ENCODE results near the gene SNRPA.
A peak's percentile ranks its signal among the peaks of the same experiment; 100 is the strongest.

The SNRPA gene

GRCh38 chr19:40741527-40742390, 9.2 kb upstream of the SNRPA start:
- no peaks in the 10 kb centered on the region for H3K9me3 Mint-ChIP-seq
- no peak overlapping the region for H3K4me3 Mint-ChIP-seq
- H3K4me1 Mint-ChIP-seq = no peaks in the 10 kb centered on the region
- no peak for TF ChIP-seq CTCF (IDR thresholded peaks at IDR 0.05; ENCODE audit: unreplicated experiment in 3 of 3)
- peak overlapping the region in 2 of 3 experiments; percentile 38 to 43 for H3K27ac Mint-ChIP-seq
- H3K36me3 Mint-ChIP-seq (ENCODE audit: low read depth) = peaks cover 13% of the 10 kb centered on the region
- H3K27me3 Mint-ChIP-seq (ENCODE audit: low read depth) = no peaks in the 10 kb centered on the region

GRCh38 chr19:40742477-40742876, 8.5 kb upstream of the SNRPA start:
- Mint-ChIP-seq H3K9me3 (no peaks in the 10 kb centered on the region), H3K4me1 (no peaks in the 10 kb centered on the region), H3K27me3 (ENCODE audit: low read depth) (no peaks in the 10 kb centered on the region), H3K36me3 (ENCODE audit: low read depth) (peaks cover 8% of the 10 kb centered on the region), H3K4me3 (no peak overlapping the region), H3K27ac (no peak overlapping the region)
- no peak for TF ChIP-seq CTCF (IDR thresholded peaks at IDR 0.05; ENCODE audit: unreplicated experiment in 3 of 3)

DNA sequence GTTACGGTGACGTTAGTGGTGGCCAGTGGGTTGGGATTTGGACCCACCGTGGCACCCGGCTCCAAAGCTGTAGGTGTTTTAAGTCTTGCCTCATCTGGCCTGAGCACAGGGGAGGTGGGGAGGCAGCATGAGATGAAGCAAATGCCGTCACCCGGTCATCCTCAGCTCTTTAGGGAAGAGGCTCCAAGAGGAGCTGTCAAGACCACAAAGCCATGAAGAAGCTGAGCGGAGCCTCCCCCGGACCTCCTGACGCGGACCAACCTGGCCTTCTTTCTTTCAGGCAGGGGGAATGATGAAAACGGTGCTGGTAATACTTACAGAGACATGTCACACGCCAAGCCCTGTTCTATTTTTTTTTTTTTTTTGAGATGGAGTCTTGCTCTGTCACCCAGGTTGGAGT, 8.1 kb upstream of the SNRPA start:
- no peaks in the 10 kb centered on the region for H3K9me3 Mint-ChIP-seq
- no peak overlapping the region for H3K4me3 Mint-ChIP-seq
- no peak for TF ChIP-seq CTCF (IDR thresholded peaks at IDR 0.05; ENCODE audit: unreplicated experiment in 3 of 3)
- no peaks in the 10 kb centered on the region for H3K4me1 Mint-ChIP-seq
- no peaks in the 10 kb centered on the region for H3K27me3 Mint-ChIP-seq (ENCODE audit: low read depth)
- H3K27ac Mint-ChIP-seq = no peak overlapping the region
- peaks cover 5% of the 10 kb centered on the region for H3K36me3 Mint-ChIP-seq (ENCODE audit: low read depth)

GRCh38 chr19:40743926-40744325, 7.1 kb upstream of the SNRPA start:
- Mint-ChIP-seq H3K36me3 (ENCODE audit: low read depth) (peaks cover under 1% of the 10 kb centered on the region), H3K27me3 (ENCODE audit: low read depth) (no peaks in the 10 kb centered on the region), H3K4me3 (no peak overlapping the region), H3K4me1 (peaks cover 5% of the 10 kb centered on the region), H3K27ac (no peak overlapping the region), H3K9me3 (no peaks in the 10 kb centered on the region)
- no peak for TF ChIP-seq CTCF (IDR thresholded peaks at IDR 0.05; ENCODE audit: unreplicated experiment in 3 of 3)

DNA sequence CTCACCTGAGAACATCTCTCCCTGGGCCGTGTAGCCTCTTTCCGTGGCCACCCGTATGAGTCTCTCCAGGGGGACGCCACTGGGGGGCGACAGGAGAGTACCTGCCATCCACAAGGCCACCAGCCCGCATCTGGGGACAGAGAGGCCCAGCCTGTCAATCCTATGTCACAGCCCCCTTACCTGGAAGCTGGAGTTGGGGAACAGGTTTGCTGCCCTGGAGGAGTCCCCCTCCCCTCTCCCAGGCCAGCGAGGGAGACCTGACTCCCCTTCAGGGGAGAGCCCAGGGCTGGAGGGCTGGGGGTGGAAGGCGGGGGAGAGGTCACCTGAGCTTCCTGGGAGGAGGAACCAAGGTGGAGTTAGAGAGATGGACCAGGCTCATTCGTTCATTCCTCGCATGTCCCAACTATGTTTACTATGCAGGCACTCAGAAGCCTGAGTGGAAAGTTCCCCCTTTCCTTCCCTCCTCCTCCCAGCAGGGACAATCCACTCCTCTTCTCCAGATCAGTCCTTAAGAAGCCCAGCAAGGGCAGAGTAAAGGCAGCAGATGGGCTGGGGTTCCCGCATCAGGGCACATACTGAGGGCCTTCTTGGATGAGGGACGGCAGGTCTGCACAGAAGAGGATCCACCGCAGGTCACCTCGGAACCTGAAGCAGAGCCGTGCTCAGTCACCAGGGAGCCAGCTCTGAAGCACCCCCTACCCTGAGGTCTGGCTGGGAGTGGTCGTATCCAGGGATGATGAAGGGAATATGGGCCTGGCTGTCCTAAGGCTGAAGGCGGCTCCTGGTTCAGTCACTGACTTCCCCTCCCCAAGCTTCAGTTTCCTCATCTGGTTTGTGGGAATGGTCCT, 6.2 kb upstream of the SNRPA start:
- Mint-ChIP-seq H3K27me3 (ENCODE audit: low read depth) (no peaks in the 10 kb centered on the region), H3K36me3 (ENCODE audit: low read depth) (no peaks in the 10 kb centered on the region), H3K4me3 (no peak overlapping the region), H3K27ac (peak overlapping the region in 2 of 3 experiments; percentile 74 to 85), H3K9me3 (no peaks in the 10 kb centered on the region), H3K4me1 (peaks cover 8% of the 10 kb centered on the region)
- no peak for TF ChIP-seq CTCF (IDR thresholded peaks at IDR 0.05; ENCODE audit: unreplicated experiment in 3 of 3)
